ENCODE data around the gene REPS2. TPM values are rescaled to one million over a fixed set of nuclear protein-coding genes. Genes with fewer than 3 reads are reported as not detected.
A peak's percentile ranks its signal among the peaks of the same experiment; 100 is the strongest.

REPS2 gene
- polyA plus RNA-seq, 10 donors, result 6.6 to 12.3 (median 8.7) TPM

DNA sequence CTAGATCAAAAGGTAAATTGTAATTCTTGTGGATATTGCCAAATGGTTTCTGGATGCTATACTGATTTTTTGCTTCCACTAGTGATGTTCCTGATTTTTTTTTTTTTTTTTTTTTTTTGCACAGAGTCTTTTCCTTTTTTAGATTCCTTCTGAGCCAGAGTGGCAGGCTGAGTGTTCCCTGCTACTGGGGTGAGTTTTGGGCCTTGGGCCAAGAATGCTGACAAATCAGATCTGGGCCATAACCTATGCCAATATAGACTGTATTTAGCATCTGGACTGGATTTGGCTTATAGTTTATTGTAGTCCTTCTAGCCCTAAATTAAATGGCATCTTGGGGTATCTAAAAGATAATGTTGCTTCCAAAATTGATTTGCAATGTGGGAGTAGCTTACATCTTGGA is 52.8 kb downstream of the REPS2 start:
- DNase-seq, result no peak

- DNase-seq, result no peak
Observed at GRCh38 chrX:17000751-17001150, 54.3 kb downstream of the REPS2 start.

DNA sequence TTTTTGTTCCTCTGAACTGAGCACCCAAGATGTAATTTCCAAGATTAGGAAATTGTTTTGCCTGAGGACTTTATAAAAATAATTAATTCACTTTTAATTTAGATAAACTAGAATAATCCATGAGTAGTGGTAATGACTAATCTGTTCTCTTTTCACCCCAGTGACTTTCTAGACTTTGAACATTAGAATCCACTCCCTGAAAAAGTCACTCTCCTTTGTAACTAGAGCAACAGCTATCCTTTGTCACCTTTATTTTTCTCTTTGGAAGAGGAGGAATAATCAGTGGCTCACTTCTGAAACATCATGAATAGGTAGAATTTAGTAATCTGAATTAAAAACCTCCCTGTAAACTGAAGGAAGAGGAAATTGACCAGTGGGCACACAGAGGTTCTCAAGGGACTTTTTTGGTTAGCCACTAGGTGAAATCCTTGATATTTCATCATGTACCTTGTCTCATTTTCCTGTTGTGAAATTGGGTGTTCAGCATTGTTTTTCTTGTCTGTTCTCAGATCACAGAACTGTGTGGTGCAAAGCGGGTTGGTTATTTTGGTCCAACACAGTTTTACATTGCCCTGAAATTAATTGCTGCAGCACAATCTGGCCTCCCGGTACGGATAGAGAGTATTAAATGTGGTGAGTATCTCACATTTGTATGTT is 59.4 kb downstream of the REPS2 start:
- no peak for DNase-seq

DNA sequence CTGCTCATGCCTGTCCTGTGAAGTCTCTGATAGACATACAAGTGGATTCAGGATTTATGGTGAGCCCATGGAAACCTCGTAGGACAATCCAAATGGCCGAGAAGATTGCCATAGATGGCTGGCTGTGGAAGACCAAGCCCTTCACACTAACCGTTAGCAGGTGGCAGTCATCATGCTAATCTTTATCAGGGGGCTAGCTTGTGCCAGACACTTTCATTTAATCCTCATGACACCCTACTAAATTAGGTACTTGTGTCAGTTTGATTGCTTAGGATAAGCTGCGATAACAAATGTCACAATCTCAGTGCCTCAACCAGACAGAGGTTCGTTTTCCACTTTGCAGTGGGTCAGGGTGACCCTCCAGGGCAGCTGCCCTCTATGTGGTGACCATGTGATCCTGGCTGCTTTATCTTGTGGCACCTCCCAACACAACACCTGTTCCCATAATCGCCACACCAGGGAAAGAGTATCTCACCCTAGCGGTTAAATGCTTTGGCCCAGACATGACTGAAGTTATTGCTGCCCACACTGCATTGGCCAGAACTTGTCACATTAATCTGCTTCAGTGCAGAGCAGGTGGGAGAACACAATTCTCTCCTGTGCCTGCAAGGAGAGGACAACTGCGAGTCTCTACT is 60.8 kb downstream of the REPS2 start:
- DNase-seq, result no peak

DNA sequence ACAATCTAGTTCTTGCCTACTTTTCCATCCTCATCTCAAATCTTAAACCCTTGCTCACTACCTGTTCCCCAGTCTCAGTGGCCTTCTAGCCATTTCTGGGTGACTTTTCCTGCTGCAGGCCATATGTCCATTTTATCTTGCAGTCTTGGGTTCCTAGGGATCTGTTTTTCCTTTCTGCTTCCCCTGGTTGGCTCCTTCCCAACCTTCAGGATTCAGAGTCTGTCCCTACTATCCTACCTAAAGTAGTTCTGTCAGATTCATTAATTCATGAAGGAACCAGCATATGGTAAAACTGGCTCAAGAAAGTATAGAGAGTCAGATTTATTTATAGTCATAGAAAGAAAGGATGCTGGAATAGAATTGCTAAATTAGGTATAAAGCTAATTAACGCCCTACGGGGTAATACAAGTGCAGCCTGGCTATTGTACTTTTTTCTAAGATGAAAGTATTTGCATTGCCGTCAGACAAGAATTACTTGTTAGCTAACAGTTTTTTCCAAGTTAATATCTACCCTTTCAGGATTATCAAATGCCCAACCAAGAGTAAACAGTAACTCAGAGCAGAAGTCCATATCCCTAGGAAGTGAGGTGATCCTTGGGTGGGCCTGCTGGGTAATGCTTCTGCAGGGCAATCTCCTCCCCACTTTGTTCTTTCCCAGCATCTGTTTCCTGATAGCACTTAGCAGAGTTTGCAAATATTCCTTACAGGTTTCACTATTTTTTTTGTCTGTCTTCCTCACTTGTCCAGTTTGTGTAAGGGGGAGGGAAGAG is 63.6 kb downstream of the REPS2 start:
- DNase-seq, result no peak

GRCh38 chrX:17012465-17012864 is 66.0 kb downstream of the REPS2 start:
- DNase-seq, result no peak

- DNase-seq, result no peak
Observed at GRCh38 chrX:17014216-17014615, 67.8 kb downstream of the REPS2 start.

- DNase-seq, result no peak
Observed at GRCh38 chrX:17017134-17017533, 70.7 kb downstream of the REPS2 start.

DNA sequence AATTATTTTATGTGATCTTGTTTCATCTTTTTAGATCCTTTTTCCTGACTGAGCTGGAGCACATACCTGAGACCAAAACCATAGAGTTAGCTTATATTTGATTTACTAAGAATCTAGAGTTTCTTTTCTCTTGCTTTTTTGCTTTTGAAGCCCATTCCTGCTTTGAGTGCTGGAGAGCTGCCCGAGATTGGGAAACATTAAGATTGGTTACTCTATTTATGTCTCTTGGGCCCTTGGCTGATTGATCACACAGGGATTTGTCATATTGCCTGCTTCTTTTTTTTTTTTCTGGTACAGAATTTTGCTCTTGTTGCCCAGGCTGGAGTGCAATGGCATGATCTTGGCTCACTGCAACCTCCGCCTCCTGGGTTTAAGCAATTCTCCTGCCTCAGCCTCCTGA is 73.9 kb downstream of the REPS2 start:
- peak in 1 of 3 donors; percentile 34 for DNase-seq

DNA sequence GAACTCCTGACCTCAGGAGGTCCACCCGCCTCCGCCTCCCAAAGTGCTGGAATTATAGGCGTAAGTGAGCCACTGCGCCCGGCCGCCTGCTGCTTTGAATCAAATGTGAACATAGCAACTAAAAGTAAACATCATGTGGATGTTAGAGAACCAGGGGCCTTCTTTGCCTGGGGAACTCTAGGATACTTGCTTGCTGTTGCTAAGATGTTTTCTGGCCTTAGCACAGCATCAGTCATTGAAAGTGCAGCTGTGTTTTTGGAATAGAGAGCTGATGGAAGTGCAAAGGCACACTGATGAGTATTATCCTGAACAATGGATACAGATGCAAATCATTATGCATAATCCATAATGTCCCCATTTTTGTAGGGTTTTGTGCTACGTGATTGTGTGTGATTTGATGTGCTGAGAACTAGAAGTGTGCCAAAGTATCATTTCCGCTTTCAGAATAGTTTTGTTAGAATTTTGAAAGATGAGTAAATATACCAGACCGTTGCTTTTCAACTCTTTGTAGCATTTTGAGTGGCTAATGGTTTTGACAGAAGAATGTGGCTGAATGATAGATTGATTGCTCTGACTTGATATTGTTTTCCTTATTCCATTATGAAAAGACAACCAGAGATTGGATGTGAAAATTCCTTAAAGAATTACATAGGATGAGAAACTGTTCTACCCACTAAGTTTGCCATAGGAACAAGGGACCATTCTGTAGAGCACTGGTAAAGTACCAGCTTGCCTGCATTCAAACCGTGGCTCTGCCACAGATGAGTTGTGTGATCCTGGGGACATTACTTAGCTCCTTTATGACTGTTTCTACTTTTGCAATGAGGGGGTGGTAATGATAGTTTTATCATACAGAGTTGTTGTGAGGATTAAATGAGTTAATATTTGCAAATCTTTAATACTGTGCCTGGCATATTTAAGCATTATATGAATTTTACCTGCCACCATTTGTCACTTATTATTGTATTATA is 74.7 kb downstream of the REPS2 start:
- DNase-seq, result peak; percentile 52 to 84 (median 70)

DNA sequence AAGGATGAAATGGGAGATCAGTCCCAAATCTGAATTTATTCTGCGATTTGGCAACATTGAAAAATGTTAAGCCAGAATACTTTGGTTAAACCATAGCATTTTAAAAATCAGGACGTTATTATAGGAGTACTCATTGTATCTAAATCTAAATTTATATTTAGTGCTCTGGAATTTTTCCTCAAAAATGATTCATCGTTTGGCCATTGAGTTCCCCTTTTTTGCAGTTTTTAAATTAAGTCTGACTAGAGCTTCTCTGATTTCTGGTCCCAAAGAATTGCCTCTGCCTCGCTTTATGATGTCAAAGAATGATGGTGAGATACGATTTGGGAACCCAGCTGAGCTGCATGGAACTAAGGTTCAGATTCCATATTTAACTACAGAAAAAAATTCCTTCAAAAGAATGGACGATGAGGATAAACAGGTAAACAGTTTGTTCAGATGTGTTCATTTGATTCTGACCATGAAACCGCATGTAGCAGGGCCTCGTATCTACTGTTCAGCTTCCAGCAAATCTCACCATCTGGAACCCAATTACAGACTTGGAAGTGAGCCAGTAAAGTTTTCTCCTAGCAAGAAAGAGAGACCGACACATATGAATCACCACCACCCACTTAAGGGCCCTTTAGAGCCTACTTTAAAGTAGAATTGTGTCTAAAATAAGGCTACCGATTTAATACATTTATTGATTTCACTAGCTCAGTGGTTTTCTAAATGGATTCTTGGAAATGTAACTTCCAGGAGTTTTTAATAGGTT is 75.6 kb downstream of the REPS2 start:
- peak in 1 of 3 donors; percentile 54 for DNase-seq

DNA sequence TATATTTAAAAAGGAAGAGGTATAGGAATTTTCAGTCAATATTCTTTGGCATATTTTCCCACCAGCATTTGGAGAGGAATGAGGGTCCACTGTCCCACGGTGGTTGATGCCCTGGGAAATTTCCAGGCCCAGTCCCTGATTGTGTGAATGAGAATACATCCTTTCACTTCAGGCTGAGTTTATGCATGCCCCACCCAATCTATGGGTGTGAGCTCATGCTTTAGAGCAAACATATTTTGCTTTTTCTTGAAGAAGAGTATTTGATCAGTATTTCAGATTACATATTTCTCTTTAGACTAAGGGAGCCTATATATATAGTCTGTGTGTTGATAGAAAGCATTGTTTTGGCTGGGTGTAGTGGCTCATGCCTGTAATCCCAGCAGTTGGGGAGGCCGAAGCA is 77.2 kb downstream of the REPS2 start:
- no peak for DNase-seq

- DNase-seq, result no peak
Observed at GRCh38 chrX:17024886-17025285, 78.4 kb downstream of the REPS2 start.

DNA sequence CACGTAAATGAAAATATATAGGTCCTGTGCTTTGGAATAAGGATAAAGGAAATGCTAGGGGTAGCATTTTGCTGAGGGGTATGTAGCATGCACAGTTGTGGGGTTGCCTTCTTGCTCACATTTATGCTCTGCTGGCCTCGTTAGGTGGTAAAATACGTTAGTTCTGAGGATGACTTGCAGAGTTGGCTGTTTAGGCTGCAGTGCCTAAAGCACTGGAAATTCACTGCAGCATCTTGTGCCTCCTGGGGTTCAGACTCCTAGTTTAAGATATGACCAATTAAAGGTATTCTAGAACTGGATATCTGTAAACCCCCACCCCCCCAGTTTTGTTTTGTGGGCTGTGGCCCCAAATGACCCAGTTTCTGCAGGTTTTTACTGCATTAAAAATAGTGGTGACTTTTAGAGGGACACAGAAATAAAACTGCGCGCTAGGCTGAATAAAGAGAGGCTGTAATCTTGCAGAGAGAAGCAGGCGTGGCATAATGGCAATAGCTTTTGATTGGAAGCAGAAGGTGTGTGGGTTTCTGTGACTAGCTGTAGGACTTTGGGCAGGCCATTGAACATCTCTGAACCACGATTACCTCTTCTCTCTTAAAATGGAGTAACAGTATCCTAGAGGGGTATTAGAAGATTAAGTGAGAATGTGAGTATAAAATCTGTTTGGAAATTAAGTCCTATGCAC is 79.3 kb downstream of the REPS2 start:
- DNase-seq, result no peak

- peak in 1 of 3 donors; percentile 41 for DNase-seq
Observed at GRCh38 chrX:17027931-17028330, 81.5 kb downstream of the REPS2 start.

GRCh38 chrX:17028356-17028755 is 81.9 kb downstream of the REPS2 start:
- DNase-seq, result peak in 2 of 3 donors; percentile 34 to 63

DNA sequence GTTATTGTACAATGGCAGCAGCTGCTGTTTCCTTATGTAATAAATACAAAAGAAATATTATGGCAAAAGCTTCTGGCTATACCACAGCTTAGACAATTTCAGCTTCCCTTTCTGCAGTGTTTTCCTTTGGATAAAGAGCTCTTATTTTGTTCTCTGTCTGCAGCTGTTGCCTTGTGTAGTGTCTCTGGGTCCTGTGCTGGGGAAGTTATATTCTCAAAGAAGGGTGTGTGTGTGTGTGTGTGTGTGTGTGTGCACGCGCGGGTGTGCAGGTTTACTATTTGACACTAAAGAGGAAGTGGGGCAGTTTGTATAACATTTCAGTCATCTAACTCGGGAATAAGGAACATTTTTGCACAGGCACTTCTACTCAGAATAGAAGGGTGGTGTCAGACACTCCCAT is 83.6 kb downstream of the REPS2 start:
- no peak for DNase-seq

DNA sequence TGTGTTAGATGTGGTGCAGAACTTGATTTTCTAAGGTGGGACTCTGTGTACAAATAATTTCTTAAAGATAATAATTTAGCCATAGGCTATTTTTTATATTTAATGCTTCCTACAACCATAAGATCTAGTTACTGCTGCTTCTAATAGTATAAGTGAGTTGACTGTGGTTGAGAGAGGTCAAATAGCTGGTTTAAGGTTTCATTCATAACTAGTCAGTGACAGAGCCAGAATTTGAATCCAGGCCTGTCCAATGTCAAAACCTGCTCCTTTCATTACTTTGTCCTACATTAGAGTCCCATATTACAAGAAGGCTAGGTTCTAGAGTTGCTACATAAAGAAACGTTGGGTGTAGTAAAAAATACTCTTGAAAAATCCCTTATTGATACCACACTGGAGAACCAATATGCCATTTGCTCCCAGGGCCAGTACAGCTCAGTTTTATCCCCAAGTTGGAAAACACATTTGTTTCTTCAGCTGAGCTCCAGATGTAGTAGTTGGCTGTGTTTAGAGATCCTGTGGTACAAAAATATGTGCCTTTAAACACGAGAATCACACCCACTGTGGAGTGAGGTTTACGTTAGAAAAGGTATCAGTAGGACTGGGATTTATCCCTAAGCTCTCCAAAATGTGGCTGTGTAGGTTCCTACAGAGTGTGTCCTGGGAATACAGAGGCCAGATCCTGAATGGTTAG is 84.3 kb downstream of the REPS2 start:
- DNase-seq, result no peak

DNA sequence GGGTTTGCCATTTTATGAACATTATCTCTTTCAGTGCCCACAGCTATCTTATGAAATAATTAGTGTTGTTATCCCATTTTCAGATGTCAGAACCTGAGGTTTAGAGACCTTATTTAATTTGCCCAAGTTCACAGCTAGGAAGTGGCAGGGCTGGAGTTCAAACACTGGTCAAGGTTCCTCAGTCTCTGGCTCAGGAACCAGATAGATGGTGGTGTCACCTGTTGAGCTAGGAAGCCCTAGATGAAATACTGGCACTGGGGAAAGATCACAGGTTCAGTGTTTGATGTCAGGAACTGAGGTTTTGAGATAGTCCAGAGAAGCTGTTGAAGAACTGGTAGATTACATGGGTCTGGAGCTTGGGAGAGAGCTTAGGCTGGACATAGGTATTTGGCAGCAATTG is 85.4 kb downstream of the REPS2 start:
- no peak for DNase-seq

DNA sequence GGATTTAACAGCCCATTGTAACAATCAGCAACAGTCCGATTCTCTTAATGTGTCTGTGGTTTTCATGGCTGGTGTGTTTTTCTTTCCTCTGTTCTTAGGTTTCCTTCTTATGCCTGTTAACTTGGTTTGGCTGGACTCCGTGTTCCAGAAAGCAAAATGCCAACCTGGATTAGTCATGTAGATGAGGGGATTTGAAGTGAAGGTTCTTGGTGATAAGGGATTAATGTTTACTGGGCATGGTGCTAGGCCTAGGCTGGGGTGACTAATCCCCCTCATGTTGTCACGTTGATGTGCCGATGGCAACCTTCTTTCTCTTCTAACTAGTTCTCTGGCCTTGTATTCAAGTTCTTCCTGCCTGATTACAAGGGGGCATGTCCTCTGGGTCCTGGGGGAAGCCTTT is 85.9 kb downstream of the REPS2 start:
- no peak for DNase-seq

Data from muscle of back (tissue), 11 donors.